Memory B cell (primary cell): Measurements from ENCODE around the gene TET2.
A peak's percentile ranks its signal among the peaks of the same experiment; 100 is the strongest.

Experiments
- ATAC-seq: fragments of 150-1000 bp; cut with Tn5 transposase; 2 replicates; pipeline ENCODE4 v1.10.0; 2021; ENCODE audit warnings: low read depth, mild to moderate bottlenecking, moderate library complexity
- DNase-seq, 2 donors: peaks; one replicate each; pipeline ENCODE4 v3.0.0; 2022; ENCODE audit warnings: low spot score in 2 of 2
- H3K27ac Mint-ChIP-seq: one replicate; pipeline ENCODE4 v1.8.0; 2022; ENCODE audit warnings: mild to moderate bottlenecking, moderate library complexity, mixed read lengths
- H3K27me3 Mint-ChIP-seq: one replicate; pipeline ENCODE4 v1.8.0; 2022; ENCODE audit warnings: mixed read lengths
- H3K36me3 Mint-ChIP-seq: one replicate; pipeline ENCODE4 v1.8.0; 2022; ENCODE audit warnings: mild to moderate bottlenecking, mixed read lengths
- H3K4me1 Mint-ChIP-seq: one replicate; pipeline ENCODE4 v1.8.0; 2022; ENCODE audit warnings: mixed read lengths
- H3K4me3 Mint-ChIP-seq: one replicate; pipeline ENCODE4 v1.8.0; 2022; ENCODE audit warnings: mild to moderate bottlenecking, moderate library complexity, mixed read lengths
- H3K9me3 Mint-ChIP-seq: one replicate; pipeline ENCODE4 v1.8.0; 2022; ENCODE audit warnings: mixed read lengths

Gene TET2

DNA sequence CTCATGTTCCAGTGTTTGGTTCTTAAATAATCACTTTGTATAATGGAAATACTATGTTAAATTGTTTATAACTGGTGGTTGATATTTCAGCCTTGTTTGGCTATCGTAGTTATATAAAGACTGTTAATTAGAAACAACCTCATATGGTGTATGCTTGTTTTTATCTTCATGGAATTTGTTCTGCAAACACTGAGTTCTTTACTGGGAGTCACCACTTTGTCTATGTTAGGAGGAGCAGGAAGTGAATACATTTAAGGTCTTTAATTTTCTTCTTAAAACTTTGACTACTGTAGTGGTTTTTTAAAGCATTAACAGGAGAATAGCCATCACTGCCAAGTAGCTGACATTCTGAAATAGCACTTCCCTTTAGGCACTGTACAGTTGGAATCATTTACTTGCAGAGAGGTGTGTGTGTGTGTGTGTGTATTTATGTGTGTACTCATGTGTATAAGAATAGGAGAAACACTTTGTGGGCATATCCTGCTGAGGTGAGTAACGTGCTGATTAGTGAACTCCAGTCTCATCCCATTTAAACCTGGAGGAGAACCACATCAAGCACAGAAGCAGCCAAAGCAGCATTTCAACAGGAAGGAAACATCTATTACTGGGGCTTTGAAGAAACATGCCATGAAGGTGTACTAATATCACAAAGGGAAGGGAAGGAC lies 37.8 kb downstream of the TET2 start:
- peak overlapping the region; percentile 25 for H3K27ac Mint-ChIP-seq
- DNase-seq (no peak), ATAC-seq (no peak)
- H3K4me3 Mint-ChIP-seq: no peak overlapping the region
- peaks cover 28% of the 10 kb centered on the region for H3K4me1 Mint-ChIP-seq
- peaks cover 6% of the 10 kb centered on the region for H3K36me3 Mint-ChIP-seq
- H3K9me3 Mint-ChIP-seq: no peaks in the 10 kb centered on the region
- no peaks in the 10 kb centered on the region for H3K27me3 Mint-ChIP-seq

GRCh38 chr4:105186701-105187161 lies 40.1 kb downstream of the TET2 start:
- no peaks in the 10 kb centered on the region for H3K9me3 Mint-ChIP-seq
- H3K36me3 Mint-ChIP-seq: peaks cover 2% of the 10 kb centered on the region
- peaks cover 38% of the 10 kb centered on the region for H3K4me1 Mint-ChIP-seq
- H3K27me3 Mint-ChIP-seq: no peaks in the 10 kb centered on the region
- no peak overlapping the region for H3K27ac Mint-ChIP-seq
- ATAC-seq: no peak
- H3K4me3 Mint-ChIP-seq: no peak overlapping the region
- no peak for DNase-seq

DNA sequence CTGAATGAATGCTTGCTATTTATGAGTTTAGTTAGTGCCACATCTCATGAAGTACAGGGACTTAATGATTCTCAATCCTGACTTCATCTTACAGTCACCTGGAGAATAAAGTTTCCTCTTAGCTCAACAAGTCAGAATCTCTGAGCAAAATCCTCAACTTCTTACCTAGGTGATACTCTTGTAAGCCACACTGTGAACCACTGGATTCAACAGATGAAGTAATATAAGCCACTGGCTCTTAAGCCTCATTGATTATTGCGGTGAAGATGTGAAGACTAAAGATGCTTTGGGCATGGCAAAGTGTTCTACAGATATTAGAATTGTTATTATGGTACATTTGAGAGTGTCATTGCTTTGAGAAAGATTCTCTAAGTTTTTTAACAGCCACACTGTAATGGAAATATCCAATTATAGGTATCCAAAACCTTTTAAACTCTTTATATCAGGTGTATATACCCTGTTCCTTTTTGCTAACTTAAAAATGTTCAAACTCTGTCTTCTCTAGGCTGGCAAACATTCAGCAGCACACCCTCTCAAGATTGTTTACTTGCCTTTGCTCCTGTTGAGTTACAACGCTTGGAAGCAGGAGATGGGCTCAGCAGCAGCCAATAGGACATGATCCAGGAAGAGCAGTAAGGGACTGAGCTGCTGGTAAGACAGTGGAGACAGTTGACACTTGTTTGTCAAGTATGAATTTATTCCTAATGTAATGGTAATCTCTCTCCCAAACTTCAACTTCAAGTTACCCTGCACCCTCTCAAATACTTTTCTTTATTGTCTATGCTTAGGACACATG lies 43.4 kb downstream of the TET2 start:
- no peak overlapping the region for H3K4me3 Mint-ChIP-seq
- peaks cover 38% of the 10 kb centered on the region for H3K4me1 Mint-ChIP-seq
- H3K36me3 Mint-ChIP-seq: peaks cover 7% of the 10 kb centered on the region
- no peak for ATAC-seq
- H3K9me3 Mint-ChIP-seq: no peaks in the 10 kb centered on the region
- peak overlapping the region; percentile 60 for H3K27ac Mint-ChIP-seq
- no peak for DNase-seq
- H3K27me3 Mint-ChIP-seq: no peaks in the 10 kb centered on the region

DNA sequence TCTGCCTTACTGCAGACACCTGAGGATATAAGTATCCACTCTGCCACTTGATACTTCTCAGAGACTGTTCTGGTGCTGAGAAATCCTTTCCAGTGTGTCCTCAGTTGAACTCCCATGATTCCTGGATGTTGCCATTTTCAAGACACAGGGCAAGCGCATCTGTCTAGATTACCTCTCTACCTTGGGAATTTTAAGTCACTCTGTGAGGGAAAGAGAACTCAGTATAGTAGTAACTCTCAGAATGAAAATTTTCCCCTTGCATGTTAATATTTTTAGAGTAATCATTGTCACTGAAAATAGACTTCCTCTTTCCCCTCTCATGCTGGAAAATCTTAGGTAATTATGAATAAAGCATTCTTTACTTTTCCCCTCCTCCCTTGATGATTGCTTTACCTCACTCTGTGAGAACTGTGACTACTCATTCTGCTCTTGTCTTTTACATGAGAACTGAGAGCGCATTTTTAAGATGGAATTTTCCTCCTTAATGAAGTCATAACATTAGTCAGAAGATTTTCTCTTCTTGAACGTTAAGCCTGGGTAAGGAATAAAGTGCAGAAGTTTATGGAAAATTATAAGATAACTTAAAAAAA lies 45.0 kb downstream of the TET2 start:
- Mint-ChIP-seq H3K27me3 (no peaks in the 10 kb centered on the region), H3K4me1 (peaks cover 48% of the 10 kb centered on the region), H3K9me3 (no peaks in the 10 kb centered on the region), H3K4me3 (peak overlapping the region; percentile 8), H3K27ac (peak overlapping the region; percentile 60), H3K36me3 (peaks cover 11% of the 10 kb centered on the region)
- DNase-seq (no peak), ATAC-seq (peak; percentile 30)

DNA sequence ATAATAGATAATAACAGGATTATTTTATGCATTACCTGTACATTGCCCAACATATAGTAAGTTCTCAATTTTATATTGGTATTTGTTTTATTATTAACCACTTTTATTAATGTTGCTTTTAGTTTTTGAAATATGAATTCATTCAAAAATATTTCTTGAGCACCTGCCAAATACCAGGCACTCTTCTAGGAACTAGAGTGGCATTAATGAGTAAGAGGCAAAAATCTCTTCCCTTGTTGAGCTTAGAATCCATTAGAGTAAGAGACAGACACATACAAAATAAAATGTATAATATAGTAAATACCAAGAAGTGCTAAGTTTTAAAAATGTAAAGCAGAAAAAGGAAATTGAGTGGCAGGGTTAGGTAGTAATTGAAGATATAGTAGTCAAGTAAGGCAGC lies 45.8 kb downstream of the TET2 start:
- Mint-ChIP-seq H3K27ac (no peak overlapping the region), H3K9me3 (no peaks in the 10 kb centered on the region), H3K36me3 (peaks cover 11% of the 10 kb centered on the region), H3K4me1 (peaks cover 49% of the 10 kb centered on the region), H3K4me3 (no peak overlapping the region), H3K27me3 (no peaks in the 10 kb centered on the region)
- ATAC-seq (no peak), DNase-seq (no peak)

DNA sequence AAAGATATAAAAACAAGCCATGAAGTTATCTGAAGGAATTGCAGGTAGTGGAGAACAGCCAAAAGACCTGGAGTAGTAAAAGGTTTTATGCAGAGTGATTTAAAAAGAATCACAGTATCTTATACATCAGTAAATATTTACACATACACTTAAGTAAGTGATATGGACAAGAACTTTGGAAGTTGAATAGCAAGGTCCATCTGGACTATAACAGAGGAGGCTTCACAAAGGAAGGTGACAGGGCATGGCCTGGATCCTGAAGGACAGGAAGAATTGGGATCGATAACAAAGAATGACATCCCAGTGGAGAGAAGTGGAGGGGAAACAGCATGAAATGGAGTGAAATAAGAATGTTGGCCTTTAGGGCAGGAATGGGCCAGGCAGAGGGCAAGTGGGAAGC lies 46.2 kb downstream of the TET2 start:
- ATAC-seq: no peak
- H3K27ac Mint-ChIP-seq: peak overlapping the region; percentile 9
- H3K27me3 Mint-ChIP-seq: no peaks in the 10 kb centered on the region
- H3K36me3 Mint-ChIP-seq: peaks cover 11% of the 10 kb centered on the region
- no peaks in the 10 kb centered on the region for H3K9me3 Mint-ChIP-seq
- no peak overlapping the region for H3K4me3 Mint-ChIP-seq
- H3K4me1 Mint-ChIP-seq: peaks cover 49% of the 10 kb centered on the region
- DNase-seq: no peak

- Mint-ChIP-seq H3K27me3 (no peaks in the 10 kb centered on the region), H3K36me3 (peaks cover 11% of the 10 kb centered on the region), H3K9me3 (no peaks in the 10 kb centered on the region), H3K27ac (no peak overlapping the region), H3K4me3 (no peak overlapping the region), H3K4me1 (peaks cover 45% of the 10 kb centered on the region)
- DNase-seq (no peak), ATAC-seq (no peak)
These were observed 46.9 kb downstream of the TET2 start for GRCh38 chr4:105193536-105193935.

DNA sequence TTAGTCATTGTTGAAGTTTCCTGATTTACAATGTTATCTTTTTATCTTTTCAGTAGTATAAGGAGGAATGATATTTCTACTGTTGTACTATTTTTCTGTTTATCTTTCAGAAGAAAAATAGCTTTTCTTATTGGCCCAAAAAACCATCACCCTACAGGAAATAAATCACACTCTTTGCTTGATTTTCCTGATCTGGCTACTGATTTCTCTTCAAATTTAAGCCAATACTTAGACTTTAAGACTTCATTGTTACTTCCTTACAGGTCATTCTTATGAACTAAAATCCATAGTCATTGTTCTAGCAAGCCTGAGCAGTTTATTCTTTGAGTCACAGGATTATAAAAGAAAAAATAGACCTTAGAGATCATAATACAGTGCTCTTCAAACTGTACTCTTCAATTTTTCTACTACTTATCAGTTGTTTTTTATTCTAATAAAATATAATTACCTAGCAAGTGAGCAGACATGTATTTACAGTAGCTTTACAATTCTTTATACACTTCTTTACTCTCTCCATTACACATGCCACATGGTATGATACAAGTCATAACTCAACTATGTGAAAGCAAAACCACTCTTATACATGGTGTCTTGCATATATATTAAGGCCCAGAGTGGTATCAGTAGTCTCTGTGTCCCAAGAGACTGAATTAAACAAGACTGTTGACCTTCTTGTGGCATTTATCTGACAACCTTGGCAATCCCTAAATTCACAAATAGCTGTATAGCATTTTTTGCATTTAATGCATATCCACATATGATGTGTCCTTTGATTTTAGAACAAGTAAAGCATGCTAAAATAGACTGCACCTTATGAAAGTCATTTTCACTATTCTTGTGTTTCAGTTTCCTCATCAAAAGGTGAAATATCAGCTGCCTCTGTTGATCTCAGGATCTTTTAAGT lies 47.9 kb downstream of the TET2 start:
- peaks cover 11% of the 10 kb centered on the region for H3K36me3 Mint-ChIP-seq
- ATAC-seq (no peak), DNase-seq (no peak)
- H3K4me3 Mint-ChIP-seq: no peak overlapping the region
- H3K27me3 Mint-ChIP-seq: no peaks in the 10 kb centered on the region
- H3K27ac Mint-ChIP-seq: peak overlapping the region; percentile 6
- H3K9me3 Mint-ChIP-seq: no peaks in the 10 kb centered on the region
- H3K4me1 Mint-ChIP-seq: peaks cover 43% of the 10 kb centered on the region

GRCh38 chr4:105196523-105197145 lies 50.0 kb downstream of the TET2 start:
- H3K36me3 Mint-ChIP-seq: peaks cover 21% of the 10 kb centered on the region
- no peaks in the 10 kb centered on the region for H3K9me3 Mint-ChIP-seq
- H3K4me3 Mint-ChIP-seq: peak overlapping the region; percentile 61
- H3K27ac Mint-ChIP-seq: peak overlapping the region; percentile 13
- peaks cover 37% of the 10 kb centered on the region for H3K4me1 Mint-ChIP-seq
- DNase-seq (peak in 1 of 2 donors; percentile 3), ATAC-seq (peak; percentile 92)
- no peaks in the 10 kb centered on the region for H3K27me3 Mint-ChIP-seq

DNA sequence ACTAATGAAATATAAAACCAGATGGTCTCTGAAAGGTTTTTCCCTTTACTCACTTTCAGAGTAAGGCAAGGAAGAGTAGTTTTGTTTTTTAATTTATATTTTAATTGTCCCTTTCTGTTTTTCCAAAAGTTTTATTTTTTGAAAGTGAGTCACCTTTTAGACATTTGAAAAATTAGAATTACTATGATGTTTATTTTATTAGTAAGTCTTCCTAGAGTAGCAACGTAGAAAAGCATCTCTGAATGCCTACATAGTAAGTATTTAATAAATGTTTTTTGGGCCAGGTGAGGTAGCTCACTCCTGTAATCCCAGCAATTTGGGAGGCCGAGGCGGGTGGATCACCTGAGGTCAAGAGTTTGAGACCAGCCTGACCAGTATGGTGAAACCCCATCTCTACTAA lies 51.1 kb downstream of the TET2 start:
- no peak overlapping the region for H3K27ac Mint-ChIP-seq
- H3K4me1 Mint-ChIP-seq: peaks cover 33% of the 10 kb centered on the region
- no peak for DNase-seq
- H3K4me3 Mint-ChIP-seq: no peak overlapping the region
- peaks cover 21% of the 10 kb centered on the region for H3K36me3 Mint-ChIP-seq
- ATAC-seq: no peak
- H3K9me3 Mint-ChIP-seq: no peaks in the 10 kb centered on the region
- H3K27me3 Mint-ChIP-seq: no peaks in the 10 kb centered on the region

- H3K27ac Mint-ChIP-seq: no peak overlapping the region
- H3K27me3 Mint-ChIP-seq: no peaks in the 10 kb centered on the region
- DNase-seq: no peak
- H3K9me3 Mint-ChIP-seq: no peaks in the 10 kb centered on the region
- no peak overlapping the region for H3K4me3 Mint-ChIP-seq
- H3K4me1 Mint-ChIP-seq: peaks cover 32% of the 10 kb centered on the region
- H3K36me3 Mint-ChIP-seq: peaks cover 18% of the 10 kb centered on the region
- no peak for ATAC-seq
These were observed 51.9 kb downstream of the TET2 start for GRCh38 chr4:105198541-105198940.

DNA sequence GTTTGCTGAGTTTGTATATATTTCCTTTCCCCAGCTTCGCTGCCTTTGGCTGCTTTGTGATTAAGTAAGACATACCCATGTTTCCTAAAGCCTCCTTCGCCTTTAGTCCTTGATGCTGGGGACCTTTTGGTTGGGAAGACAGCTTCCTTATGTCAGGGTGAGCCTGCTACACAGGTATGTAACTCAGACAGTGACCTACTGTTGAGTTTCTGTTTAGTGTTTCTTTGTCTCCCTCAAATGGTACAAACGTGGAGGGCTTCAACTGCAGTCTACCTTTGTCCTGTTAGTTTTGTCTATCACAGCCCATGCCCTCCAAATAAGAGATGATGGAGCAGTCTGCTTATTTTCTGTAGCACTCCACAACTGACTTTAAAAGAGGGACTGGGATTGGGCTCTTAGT lies 59.5 kb downstream of the TET2 start:
- DNase-seq (no peak), ATAC-seq (no peak)
- no peaks in the 10 kb centered on the region for H3K27me3 Mint-ChIP-seq
- H3K36me3 Mint-ChIP-seq: peaks cover 14% of the 10 kb centered on the region
- H3K27ac Mint-ChIP-seq: no peak overlapping the region
- no peak overlapping the region for H3K4me3 Mint-ChIP-seq
- H3K9me3 Mint-ChIP-seq: no peaks in the 10 kb centered on the region
- H3K4me1 Mint-ChIP-seq: peaks cover 23% of the 10 kb centered on the region

DNA sequence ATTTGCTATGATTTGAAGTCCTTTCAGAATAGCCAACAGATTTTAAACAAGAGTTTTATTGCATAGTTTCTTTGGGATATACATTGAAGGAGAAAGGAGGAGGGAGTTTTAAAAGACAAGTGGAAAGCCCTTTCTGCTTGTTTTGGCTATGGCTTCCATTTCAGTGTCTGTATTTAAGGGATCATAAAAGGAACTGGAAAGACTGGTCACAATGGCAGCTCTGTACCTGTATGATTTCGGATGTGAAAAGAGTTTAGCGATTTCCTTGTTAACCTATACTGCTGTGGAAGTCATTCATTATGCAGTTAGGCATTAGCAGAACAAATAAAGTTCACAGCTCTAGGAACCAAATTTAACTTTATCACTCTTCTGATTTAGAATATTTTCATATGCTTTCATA lies 60.7 kb downstream of the TET2 start:
- H3K9me3 Mint-ChIP-seq: no peaks in the 10 kb centered on the region
- no peaks in the 10 kb centered on the region for H3K27me3 Mint-ChIP-seq
- ATAC-seq: no peak
- peaks cover 27% of the 10 kb centered on the region for H3K4me1 Mint-ChIP-seq
- H3K36me3 Mint-ChIP-seq: peaks cover 14% of the 10 kb centered on the region
- DNase-seq: no peak
- no peak overlapping the region for H3K27ac Mint-ChIP-seq
- no peak overlapping the region for H3K4me3 Mint-ChIP-seq
